Activated naive CD4-positive, alpha-beta T cell treated with Interleukin-2 at 50 U/mL for 16 hours (primary cell): ENCODE measurements around the gene HSD11B2.
A peak's percentile ranks its signal among the peaks of the same experiment; 100 is the strongest.

Experiments
- DNase-seq: peaks from one replicate; pipeline ENCODE4 v3.0.0-alpha.2; 2020

The HSD11B2 gene

GRCh38 chr16:67436640-67437193 lies 5.8 kb downstream of the HSD11B2 start:
- no peak for DNase-seq

DNA sequence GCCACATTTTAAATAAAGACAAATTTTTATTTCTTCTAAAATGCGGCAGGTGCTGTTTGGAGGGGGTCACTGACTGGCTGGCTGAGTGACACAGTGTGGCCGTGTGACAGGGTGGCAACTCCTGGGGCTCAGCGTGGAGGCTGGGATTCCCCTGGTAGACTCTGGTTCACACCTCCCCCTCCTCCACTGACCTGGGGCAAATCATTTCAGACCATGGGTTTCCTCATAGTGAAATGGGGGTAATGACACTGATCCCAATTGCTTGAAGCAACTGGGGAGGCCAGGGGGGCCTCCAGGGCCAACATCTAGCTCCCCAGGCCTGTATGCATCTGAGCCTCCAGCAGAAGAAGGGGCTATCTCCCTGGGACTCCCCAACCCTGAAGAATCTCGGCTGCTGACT lies 6.6 kb downstream of the HSD11B2 start:
- no peak for DNase-seq

GRCh38 chr16:67438098-67438791 lies 7.3 kb downstream of the HSD11B2 start:
- no peak for DNase-seq

DNA sequence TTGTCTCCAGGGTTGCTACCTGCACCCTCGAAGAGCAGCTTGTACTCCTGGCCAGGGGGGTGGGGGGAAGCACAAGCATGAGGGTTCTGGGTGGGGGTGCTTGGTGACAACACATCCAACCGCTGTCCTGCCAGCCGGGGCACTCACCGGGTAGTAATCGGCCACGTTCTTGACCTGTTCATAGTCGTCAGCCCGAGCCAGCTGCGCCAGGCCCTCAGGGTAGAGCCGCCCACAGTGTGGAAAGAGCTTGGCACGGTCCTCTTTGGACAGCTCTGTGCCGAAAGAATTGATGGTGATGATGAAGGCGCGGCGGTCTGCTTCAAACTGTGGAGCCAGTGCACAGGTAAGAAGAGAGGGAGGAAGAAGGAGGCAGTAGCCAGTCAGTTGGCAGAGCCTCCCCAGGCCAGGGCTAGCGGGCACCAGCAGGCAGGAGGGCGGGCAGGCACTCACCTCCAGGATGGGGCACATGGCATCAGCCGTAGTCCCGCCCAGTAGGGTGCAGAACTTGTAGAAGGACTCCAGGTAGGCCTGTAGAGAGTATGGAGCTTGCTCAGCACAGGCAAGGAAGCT lies 8.0 kb downstream of the HSD11B2 start:
- DNase-seq = no peak

- no peak for DNase-seq
Measured at GRCh38 chr16:67441271-67441753, 10.4 kb downstream of the HSD11B2 start.

DNA sequence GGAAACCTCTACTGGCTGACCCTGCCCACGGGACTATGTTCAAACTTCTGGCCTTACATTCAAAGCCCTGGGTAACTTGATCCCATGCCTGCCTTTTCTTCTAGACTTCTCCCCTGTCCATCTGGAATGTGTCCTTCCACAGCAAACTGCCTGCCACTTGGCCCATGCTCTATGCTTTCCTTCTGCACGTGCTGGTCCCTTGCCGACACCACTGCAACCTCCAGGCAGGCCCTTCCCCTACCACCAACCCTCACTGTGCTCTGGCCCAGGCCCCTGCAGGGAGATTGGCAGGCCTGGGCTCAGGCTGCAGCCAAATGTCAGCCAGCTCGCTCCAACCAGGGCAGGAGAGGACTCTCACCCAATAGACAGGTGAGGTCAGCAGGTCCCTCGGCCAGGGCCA lies 11.0 kb downstream of the HSD11B2 start:
- no peak for DNase-seq

GRCh38 chr16:67442581-67443255 lies 11.8 kb downstream of the HSD11B2 start:
- no peak for DNase-seq

DNA sequence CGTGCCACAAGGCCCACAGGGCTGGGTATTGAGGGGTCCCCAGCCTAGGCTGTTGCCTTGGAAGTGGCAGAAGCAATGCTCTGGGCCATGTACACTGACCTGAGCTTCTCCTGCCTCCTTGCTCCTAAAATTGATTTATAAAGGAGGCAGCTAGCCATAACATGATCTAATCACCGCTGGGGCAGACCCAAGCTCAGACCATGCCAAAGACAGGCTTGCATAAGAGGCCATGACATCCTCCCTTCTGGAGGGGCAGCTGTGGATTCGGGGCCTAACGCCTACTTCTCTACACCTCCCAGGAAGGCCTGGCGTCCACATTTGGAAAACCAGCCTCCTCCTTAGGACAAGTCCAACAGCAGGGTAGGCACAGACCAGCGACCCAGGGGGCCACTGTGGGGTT lies 12.3 kb downstream of the HSD11B2 start:
- no peak for DNase-seq

- no peak for DNase-seq
Measured at GRCh38 chr16:67444259-67445125, 13.6 kb downstream of the HSD11B2 start.

- no peak for DNase-seq
Measured at GRCh38 chr16:67445126-67445426, 14.2 kb downstream of the HSD11B2 start.

GRCh38 chr16:67445441-67445912 lies 14.6 kb downstream of the HSD11B2 start:
- DNase-seq = no peak

DNA sequence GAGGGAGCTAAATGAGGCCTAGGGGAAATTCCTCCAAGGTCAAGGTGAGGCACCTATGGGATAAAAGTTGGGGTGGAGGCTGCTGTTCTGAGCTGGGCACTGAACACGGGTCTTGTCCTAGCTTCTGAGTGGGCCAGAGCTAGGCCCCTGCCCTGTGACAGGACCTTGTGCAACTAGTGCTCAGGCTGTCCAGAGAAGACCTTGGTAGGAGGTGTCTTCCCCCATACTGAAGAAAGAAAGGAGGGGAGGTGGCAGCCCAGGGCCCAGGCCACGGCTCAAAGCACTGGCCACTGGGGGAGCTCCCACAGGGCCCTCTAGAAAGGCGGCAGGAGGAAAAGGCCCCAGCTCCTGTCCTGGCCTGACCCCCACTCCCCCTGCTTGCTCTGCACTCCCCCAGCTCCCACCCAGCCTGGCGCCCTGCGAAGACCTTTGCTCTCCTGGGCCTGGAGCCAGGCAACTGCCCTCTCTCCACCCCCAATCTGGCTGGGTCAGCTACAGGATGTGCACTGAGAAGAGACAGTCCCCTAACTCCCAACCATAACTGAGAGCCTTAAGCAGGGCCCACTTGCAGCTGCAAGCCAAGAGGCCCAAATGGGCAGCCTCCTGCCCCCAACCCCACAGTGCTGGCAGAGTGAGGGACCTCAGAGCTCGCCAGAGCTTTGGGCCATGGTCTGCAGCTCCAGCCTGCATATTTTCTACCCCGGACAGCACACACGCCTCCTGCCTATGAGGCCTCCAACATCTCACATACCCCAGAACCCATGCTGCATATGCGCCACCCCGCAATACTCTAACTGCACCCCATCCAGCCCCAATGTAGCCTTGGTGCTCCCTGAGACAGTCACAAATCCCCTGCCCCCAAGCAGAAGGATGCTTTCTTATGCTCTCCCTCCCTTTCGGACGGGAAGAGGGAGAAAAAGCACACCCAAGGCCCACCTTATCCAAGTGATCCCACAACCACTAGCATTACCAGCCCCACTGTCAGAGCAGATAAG lies 15.3 kb downstream of the HSD11B2 start:
- DNase-seq = no peak

- no peak for DNase-seq
Measured at GRCh38 chr16:67446968-67447507, 16.1 kb downstream of the HSD11B2 start.

DNA sequence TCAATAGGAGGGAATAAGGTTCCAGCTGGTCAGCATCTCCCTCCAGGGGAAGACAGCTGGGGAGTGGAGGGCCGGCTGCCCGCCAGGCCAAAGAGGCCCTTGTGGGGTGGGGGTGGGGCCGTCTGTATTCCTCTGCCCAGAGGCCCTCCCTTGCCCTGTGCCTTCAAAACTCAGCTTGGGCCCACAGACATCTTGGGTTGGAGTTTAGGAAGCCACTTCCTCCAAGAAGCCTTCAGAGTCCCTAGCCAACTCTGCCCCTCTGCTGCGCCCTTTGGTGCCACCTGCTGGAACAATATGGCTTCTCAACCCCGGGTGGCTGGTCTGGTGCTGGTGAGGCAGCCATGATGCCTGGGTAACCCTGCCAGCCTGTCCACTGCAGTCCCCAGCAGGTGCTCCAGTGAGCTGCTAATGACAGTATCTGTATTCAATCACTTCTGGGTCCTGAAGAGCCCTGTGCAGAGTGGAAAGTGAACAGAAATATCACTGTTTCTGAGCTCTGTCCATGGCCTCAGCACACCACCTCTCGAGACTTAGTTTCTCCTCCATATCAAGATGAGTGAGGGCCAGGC lies 16.7 kb downstream of the HSD11B2 start:
- peak; percentile 72 for DNase-seq

DNA sequence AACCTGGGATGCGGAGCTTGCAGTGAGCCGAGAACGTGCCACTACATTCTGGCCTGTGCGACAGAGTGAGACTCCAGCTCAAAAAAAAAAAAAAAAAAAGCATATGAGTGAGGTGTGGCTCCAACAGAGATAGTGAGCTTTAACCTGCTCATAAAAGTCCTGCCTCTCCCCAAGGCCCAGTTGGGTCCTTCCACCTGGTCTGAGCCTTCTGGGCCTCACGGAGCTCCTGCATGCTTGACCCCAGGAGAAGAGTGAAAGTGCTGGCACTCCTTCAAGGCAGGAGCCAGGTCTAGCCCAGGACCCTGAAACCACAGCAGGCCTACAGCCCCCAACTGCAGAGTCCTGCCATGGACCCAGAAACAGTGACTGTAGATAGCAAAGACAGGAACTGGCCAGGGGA lies 17.7 kb downstream of the HSD11B2 start:
- DNase-seq = no peak

GRCh38 chr16:67449336-67449735 lies 18.4 kb downstream of the HSD11B2 start:
- DNase-seq = no peak

DNA sequence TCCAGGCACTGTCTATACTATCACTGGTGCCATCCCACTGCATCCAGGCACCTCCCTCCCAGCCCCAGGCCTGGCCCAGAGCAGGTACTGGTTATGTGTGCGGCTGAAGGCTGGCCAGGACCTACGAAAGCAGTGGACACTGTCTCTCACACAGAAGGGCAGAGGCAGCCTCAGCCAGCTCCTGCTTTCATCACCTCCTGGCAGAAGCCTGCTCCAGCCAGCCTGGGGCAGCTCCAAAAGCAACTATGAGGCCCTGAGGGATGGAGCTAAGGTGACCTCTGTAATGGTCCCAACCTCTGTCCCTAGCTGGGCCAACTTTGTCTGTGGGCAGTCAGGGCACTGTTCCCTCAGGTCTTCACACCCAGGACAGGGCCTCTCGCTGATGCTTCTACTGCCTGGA lies 18.8 kb downstream of the HSD11B2 start:
- DNase-seq = no peak

DNA sequence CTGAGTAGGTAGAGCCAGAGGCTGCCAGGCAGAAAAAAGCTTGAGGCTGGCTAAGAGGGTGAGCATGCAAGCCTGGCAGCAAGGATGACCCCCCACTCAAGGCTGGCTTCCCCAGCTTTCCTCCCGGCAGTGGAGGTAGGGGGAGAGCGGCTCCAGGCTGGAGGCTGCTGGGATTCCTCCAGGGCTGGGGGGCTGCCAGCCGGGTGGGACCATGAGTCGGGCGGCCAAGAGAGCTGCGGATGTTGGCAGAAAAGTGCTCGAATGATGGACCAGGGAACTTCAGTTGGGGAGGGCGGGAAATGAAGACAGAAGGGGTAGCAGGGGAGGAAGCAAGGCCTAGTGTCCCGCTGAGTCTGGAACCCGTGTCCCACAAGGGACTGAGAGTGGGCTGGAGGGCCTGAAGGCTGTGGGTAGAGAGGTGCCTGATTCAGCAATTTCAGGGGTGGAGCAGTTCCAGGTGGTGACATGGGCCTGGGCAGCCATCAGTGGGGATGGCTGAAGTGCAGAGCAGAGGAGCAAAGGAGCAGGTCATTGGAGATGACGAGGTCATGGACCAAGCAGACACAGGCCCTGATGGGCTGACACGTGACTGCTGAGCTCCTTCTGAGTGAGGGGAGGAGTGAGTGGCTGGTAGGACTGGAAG lies 20.3 kb downstream of the HSD11B2 start:
- DNase-seq = no peak

- DNase-seq = no peak
Measured at GRCh38 chr16:67451704-67452435, 20.9 kb downstream of the HSD11B2 start.

DNA sequence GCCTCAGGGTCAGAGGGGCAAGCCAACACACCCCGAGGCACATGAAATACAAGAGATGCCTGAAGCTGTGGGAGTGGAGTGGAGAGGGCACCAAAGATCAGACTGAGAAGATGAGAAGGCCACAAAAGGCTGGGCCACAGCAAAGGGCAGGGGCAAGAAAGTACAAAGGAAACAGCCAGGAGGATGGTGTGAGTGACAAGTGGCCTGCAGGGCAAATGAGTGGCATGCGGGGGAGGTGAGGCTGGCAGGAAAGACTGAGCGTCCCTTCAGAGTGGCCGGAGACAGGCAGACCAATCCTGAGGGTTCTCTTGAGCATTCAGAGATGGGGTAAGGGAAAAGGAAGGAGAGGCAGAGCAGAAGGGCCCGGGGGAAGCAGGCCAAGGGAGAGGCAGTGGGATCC lies 23.2 kb downstream of the HSD11B2 start:
- DNase-seq = no peak
